Measurements from ENCODE around the gene SMG6. TPM values are rescaled to one million over a fixed set of nuclear protein-coding genes. Genes with fewer than 3 reads are reported as not detected.
A peak's percentile ranks its signal among the peaks of the same experiment; 100 is the strongest.
"Not testable (repeated sequence)": the region's sequence is repeated elsewhere in the genome, so short reads cannot be mapped to it uniquely, and the experiment has no call there.

SMG6 gene
- polyA plus RNA-seq, 2 donors, result 14.0 to 16.7 TPM

DNA sequence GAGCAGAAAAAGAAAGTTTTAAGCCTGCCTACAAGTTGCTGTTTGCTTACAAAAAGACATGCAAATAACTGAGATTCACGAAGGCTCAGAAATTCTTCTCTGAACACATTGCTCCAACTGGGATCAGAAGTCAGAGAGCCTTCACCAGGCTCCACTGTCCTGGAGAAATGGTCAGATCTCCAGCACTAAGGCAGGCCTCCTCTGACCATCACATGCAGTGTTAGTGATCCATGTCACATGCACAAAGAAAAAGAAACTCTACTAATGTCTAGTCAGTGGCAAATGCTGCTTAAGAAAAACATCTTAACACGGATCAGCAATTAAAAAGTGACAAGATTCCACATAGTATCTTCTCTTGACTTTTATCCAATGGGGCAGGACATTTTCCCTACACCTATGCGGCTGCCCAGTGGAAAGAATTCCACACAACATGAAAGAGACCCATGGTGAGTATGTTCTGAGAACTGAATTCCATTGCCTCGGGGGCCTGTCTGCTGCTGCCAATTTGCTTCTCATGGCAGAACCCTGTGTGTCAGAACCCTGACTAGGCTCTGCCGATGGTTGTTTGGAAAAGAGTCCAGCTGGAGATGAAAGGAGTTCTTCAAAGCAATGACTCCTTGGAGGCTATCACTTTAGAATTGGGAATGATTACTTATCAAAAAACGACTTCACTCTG is 152.1 kb downstream of the SMG6 start:
- Histone ChIP-seq H3K9me3 (ENCODE audit: control insufficient read depth in 2 of 2, insufficient read depth in 1 of 2, low read depth in 1 of 2, low read length in 1 of 2) (no peaks in the 10 kb centered on the region), H3K36me3 (ENCODE audit: control insufficient read depth in 2 of 2, insufficient read depth in 2 of 2, low read length in 1 of 2) (peaks cover 2 to 4% of the 10 kb centered on the region in 2 donors), H3K27ac (ENCODE audit: low read depth in 2 of 2, low read length in 1 of 2) (no peak overlapping the region), H3K4me3 (ENCODE audit: low read depth in 1 of 2, low read length in 2 of 2) (no peak overlapping the region), H3K4me1 (ENCODE audit: control insufficient read depth in 2 of 2, insufficient read depth in 2 of 2, low read length in 1 of 2) (no peaks in the 10 kb centered on the region), H3K27me3 (ENCODE audit: control insufficient read depth in 1 of 2, insufficient read depth in 2 of 2, low read length in 2 of 2) (no peaks in the 10 kb centered on the region)
- 42 to 60% methylated on average over 6 of the region's 6 CpGs for WGBS, 2 donors

DNA sequence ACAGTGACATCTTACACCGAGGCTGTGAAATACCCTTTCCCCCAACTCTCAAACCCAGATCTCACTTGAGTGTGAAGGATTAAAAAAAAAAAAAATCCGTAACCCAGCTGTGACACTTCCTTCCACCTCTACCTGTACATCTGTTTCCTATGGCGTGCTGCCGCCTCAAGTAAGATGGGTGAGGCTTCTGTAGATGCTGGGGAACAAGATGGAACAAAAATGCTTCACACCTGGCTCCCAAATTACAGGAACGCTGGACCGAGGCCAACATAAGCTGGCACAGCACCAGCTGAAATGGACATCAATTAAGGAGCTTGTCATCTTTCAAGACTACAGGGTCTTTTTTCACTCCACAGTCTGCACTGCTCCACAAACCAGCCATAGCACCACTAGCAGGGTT is 152.8 kb downstream of the SMG6 start:
- WGBS, 2 donors, result 46 to 48% methylated on average over 6 of the region's 6 CpGs
- Histone ChIP-seq H3K36me3 (ENCODE audit: control insufficient read depth in 2 of 2, insufficient read depth in 2 of 2, low read length in 1 of 2) (peaks cover 0 to 4% of the 10 kb centered on the region in 2 donors), H3K4me3 (ENCODE audit: low read depth in 1 of 2, low read length in 2 of 2) (no peak overlapping the region), H3K27ac (ENCODE audit: low read depth in 2 of 2, low read length in 1 of 2) (no peak overlapping the region), H3K27me3 (ENCODE audit: control insufficient read depth in 1 of 2, insufficient read depth in 2 of 2, low read length in 2 of 2) (no peaks in the 10 kb centered on the region), H3K4me1 (ENCODE audit: control insufficient read depth in 2 of 2, insufficient read depth in 2 of 2, low read length in 1 of 2) (no peaks in the 10 kb centered on the region), H3K9me3 (ENCODE audit: control insufficient read depth in 2 of 2, insufficient read depth in 1 of 2, low read depth in 1 of 2, low read length in 1 of 2) (no peaks in the 10 kb centered on the region)

DNA sequence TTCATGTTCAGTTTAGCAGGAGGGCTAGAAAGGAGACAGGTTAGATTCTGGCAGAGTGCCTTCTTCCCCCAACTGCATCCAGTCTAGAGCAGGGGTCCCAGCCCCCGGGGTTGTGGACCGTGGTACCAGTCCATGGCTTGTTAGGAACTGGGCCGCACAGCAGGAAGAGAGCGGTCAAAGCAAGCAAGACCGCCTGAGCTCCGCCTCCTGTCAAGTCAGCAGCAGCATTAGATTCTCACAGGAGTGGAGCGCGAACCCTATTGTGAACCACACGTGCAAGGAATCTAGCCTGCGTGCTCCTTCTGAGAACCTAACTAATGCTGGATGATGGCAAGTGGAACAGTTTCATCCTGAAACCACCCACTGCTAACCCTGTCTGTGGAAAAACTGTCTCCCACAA is 153.7 kb downstream of the SMG6 start:
- Histone ChIP-seq H3K4me1 (ENCODE audit: control insufficient read depth in 2 of 2, insufficient read depth in 2 of 2, low read length in 1 of 2) (no peaks in the 10 kb centered on the region), H3K27ac (ENCODE audit: low read depth in 2 of 2, low read length in 1 of 2) (no peak overlapping the region), H3K27me3 (ENCODE audit: control insufficient read depth in 1 of 2, insufficient read depth in 2 of 2, low read length in 2 of 2) (no peaks in the 10 kb centered on the region), H3K4me3 (ENCODE audit: low read depth in 1 of 2, low read length in 2 of 2) (no peak overlapping the region), H3K36me3 (ENCODE audit: control insufficient read depth in 2 of 2, insufficient read depth in 2 of 2, low read length in 1 of 2) (peaks cover 0 to 4% of the 10 kb centered on the region in 2 donors), H3K9me3 (ENCODE audit: control insufficient read depth in 2 of 2, insufficient read depth in 1 of 2, low read depth in 1 of 2, low read length in 1 of 2) (no peaks in the 10 kb centered on the region)
- WGBS, 2 donors, result 86 to 89% methylated on average over 10 of the region's 10 CpGs

DNA sequence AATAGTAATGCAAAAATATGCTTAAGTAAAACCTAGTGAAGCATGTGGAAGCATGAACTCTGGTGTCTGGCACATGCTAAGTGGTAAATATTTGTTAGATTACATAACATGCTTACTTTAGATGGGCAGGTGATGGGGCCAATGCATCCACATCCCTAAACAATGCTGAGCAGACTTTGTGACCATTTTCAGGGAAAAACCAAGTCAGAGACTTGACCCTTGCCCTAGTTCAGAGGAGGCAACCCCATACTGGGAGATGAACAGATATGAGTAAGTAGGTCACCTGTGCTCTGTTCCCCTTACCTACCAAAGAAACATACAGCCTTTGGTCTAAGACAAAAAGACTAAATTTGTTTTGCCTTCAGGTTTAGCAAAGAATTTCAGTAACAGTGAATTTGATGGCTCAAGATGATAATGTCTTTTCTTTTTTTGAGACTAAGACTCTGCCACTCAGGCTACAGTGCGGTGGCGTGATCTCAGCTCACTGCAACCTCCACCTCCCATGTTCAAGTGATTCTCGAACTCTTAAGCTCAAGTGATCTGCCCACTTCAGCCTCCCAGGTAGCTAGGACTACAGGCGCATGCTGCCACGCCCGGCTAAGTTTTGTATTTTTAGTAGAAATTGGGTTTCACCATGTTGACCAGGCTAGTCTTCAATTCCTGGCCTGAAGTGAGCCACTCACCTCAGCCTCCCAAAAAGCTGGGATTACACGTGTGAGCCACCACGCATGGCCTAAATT is 157.3 kb downstream of the SMG6 start:
- WGBS, 2 donors, result 96% methylated on average over 8 of the region's 8 CpGs
- Histone ChIP-seq H3K4me3 (ENCODE audit: low read depth in 1 of 2, low read length in 2 of 2) (no peak overlapping the region), H3K36me3 (ENCODE audit: control insufficient read depth in 2 of 2, insufficient read depth in 2 of 2, low read length in 1 of 2) (peaks cover 0 to 2% of the 10 kb centered on the region in 2 donors), H3K4me1 (ENCODE audit: control insufficient read depth in 2 of 2, insufficient read depth in 2 of 2, low read length in 1 of 2) (no peaks in the 10 kb centered on the region), H3K27ac (ENCODE audit: low read depth in 2 of 2, low read length in 1 of 2) (no peak overlapping the region), H3K9me3 (ENCODE audit: control insufficient read depth in 2 of 2, insufficient read depth in 1 of 2, low read depth in 1 of 2, low read length in 1 of 2) (no peaks in the 10 kb centered on the region), H3K27me3 (ENCODE audit: control insufficient read depth in 1 of 2, insufficient read depth in 2 of 2, low read length in 2 of 2) (no peaks in the 10 kb centered on the region)

DNA sequence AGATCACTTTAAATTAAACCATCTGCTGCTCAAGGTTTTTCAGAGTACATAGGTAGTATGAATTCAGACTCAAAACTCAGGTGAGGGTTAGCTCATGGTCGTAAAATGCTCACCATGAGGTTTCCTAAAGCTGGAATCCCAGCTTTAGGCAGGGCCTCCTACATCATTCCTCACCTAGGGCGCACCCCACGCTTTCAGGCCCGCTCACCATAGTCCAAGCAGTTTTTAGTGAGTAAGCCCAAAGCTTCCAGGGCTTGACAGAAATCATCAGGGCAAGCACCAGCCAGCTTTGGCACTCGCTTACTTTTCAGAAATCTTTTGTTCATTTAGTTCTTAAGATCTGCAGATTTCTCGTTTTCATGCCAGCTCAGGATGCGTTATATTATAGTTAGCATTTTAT is 158.9 kb downstream of the SMG6 start:
- Histone ChIP-seq H3K36me3 (ENCODE audit: control insufficient read depth in 2 of 2, insufficient read depth in 2 of 2, low read length in 1 of 2) (no peaks in the 10 kb centered on the region), H3K27ac (ENCODE audit: low read depth in 2 of 2, low read length in 1 of 2) (peak overlapping the region; percentile 29 to 57), H3K9me3 (ENCODE audit: control insufficient read depth in 2 of 2, insufficient read depth in 1 of 2, low read depth in 1 of 2, low read length in 1 of 2) (no peaks in the 10 kb centered on the region), H3K4me3 (ENCODE audit: low read depth in 1 of 2, low read length in 2 of 2) (no peak overlapping the region), H3K27me3 (ENCODE audit: control insufficient read depth in 1 of 2, insufficient read depth in 2 of 2, low read length in 2 of 2) (no peaks in the 10 kb centered on the region), H3K4me1 (ENCODE audit: control insufficient read depth in 2 of 2, insufficient read depth in 2 of 2, low read length in 1 of 2) (no peaks in the 10 kb centered on the region)
- WGBS, 2 donors, result 60 to 77% methylated on average over 7 of the region's 7 CpGs

DNA sequence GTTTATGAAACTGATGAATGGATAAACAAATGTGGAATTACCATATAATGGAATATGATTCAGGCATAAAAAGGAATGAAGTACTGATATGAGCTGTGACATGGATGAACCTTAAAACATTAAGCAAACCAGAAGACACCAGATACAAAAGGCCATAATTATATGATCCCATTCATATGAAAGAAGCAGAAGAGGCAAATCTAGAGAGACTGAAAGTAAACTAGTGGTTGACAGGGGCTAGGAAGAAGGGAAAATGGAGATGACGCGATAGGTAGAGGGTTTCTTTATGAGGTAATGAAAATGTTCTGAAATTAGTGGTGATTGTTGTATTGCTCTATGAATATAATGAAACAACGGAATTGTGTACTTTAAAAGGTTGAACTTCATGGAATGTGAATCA is 160.3 kb downstream of the SMG6 start:
- Histone ChIP-seq H3K27me3 (ENCODE audit: control insufficient read depth in 1 of 2, insufficient read depth in 2 of 2, low read length in 2 of 2) (no peaks in the 10 kb centered on the region), H3K4me1 (ENCODE audit: control insufficient read depth in 2 of 2, insufficient read depth in 2 of 2, low read length in 1 of 2) (peaks cover 0 to 2% of the 10 kb centered on the region in 2 donors), H3K9me3 (ENCODE audit: control insufficient read depth in 2 of 2, insufficient read depth in 1 of 2, low read depth in 1 of 2, low read length in 1 of 2) (no peaks in the 10 kb centered on the region), H3K4me3 (ENCODE audit: low read depth in 1 of 2, low read length in 2 of 2) (no peak overlapping the region), H3K27ac (ENCODE audit: low read depth in 2 of 2, low read length in 1 of 2) (no peak overlapping the region), H3K36me3 (ENCODE audit: control insufficient read depth in 2 of 2, insufficient read depth in 2 of 2, low read length in 1 of 2) (no peaks in the 10 kb centered on the region)
- 91 to 92% methylated on average over 3 of the region's 3 CpGs for WGBS, 2 donors

DNA sequence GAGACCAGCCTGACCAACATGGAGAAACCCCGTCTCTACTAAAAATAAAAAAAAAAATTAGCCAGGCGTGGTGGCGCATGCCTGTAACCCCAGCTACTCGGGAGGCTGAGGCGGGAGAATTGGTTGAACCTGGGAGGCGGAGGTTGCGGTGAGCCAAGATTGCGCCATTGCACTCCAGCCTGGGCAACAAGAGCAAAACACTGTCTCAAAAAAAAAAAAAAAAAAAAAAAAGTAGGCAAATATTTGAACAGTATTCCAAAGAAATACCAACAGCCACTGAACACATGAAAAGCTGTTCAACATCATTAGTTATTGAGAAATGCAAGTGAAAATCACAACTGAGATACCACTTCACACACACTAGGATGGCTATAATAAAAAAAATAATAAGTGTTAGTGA is 160.9 kb downstream of the SMG6 start:
- H3K36me3 ChIP-seq (ENCODE audit: control insufficient read depth in 2 of 2, insufficient read depth in 2 of 2, low read length in 1 of 2); H3K9me3 ChIP-seq (ENCODE audit: control insufficient read depth in 2 of 2, insufficient read depth in 1 of 2, low read depth in 1 of 2, low read length in 1 of 2); H3K27ac ChIP-seq (ENCODE audit: low read depth in 2 of 2, low read length in 1 of 2); H3K27me3 ChIP-seq (ENCODE audit: control insufficient read depth in 1 of 2, insufficient read depth in 2 of 2, low read length in 2 of 2); H3K4me1 ChIP-seq (ENCODE audit: control insufficient read depth in 2 of 2, insufficient read depth in 2 of 2, low read length in 1 of 2); H3K4me3 ChIP-seq (ENCODE audit: low read depth in 1 of 2, low read length in 2 of 2): not testable (repeated sequence)
- 92% methylated on average over 8 of the region's 8 CpGs for WGBS, 2 donors

DNA sequence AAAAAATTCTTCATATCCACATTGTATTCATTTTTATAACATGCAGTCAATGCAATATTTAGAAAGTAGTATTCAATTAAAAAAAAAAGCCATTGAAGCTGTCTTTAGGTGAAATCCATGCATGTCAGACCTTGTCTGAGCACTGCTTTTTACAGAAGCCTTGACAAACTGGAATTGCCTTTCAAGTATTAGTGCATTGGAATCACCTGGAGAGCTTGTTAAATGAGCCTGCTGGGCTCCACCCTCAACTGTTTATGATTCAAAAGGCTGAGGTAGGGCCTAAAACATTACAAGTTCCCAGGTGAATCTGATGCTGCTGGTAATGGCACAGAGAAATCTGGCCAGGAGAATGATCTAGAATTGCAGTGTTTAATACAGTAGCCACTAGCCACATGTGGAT is 162.9 kb downstream of the SMG6 start:
- no peak overlapping the region for H3K4me3 ChIP-seq (ENCODE audit: low read depth in 1 of 2, low read length in 2 of 2)
- no peaks in the 10 kb centered on the region for H3K9me3 ChIP-seq (ENCODE audit: control insufficient read depth in 2 of 2, insufficient read depth in 1 of 2, low read depth in 1 of 2, low read length in 1 of 2)
- no peaks in the 10 kb centered on the region for H3K27me3 ChIP-seq (ENCODE audit: control insufficient read depth in 1 of 2, insufficient read depth in 2 of 2, low read length in 2 of 2)
- H3K36me3 ChIP-seq (ENCODE audit: control insufficient read depth in 2 of 2, insufficient read depth in 2 of 2, low read length in 1 of 2), result no peaks in the 10 kb centered on the region
- peak overlapping the region; percentile 29 to 77 for H3K27ac ChIP-seq (ENCODE audit: low read depth in 2 of 2, low read length in 1 of 2)
- H3K4me1 ChIP-seq (ENCODE audit: control insufficient read depth in 2 of 2, insufficient read depth in 2 of 2, low read length in 1 of 2), result peaks cover 0 to 6% of the 10 kb centered on the region in 2 donors

DNA sequence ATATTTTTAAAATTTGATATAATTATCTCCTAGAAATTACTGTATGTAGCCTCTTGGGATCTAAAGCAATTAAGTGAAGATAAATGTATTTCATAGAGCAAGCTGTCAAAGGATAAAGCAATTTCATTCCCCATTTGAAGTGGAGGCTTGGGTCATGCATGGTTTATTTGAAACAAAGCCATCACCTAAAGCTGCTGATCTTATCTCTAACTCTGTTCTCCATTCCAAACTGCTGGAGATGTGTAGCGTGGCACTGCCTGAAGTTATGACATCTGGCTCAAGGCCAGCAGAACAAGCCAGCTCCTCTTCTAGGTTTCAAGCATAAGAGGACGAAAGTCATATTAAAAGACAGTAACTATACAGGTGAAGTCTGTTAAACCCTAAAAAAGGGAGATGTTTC is 164.8 kb downstream of the SMG6 start:
- Histone ChIP-seq H3K4me1 (ENCODE audit: control insufficient read depth in 2 of 2, insufficient read depth in 2 of 2, low read length in 1 of 2) (peaks cover 0 to 6% of the 10 kb centered on the region in 2 donors), H3K27ac (ENCODE audit: low read depth in 2 of 2, low read length in 1 of 2) (peak overlapping the region; percentile 56 to 57)

DNA sequence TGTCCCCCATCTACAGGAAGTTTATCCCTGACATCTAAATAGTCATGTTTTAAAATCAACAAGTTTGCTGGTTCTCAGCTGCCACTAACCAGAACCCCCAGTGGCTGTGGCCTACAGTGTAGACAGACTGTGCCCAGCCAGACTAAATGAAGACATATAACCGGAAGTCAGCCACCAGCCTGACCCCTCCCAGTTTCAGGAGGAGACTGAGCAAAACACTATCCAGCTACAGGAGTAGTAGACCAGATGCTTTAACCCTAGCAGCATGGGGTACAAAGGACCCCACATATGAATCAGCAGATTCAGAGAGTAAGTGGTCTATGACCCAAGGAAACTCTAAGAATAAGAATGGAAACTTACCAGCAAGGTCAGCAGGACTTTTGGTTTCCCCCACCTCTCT is 165.3 kb downstream of the SMG6 start:
- H3K4me3 ChIP-seq (ENCODE audit: low read depth in 1 of 2, low read length in 2 of 2), result no peak overlapping the region
- 28 to 38% methylated on average over 1 of the region's 1 CpG for WGBS, 2 donors
- H3K9me3 ChIP-seq (ENCODE audit: control insufficient read depth in 2 of 2, insufficient read depth in 1 of 2, low read depth in 1 of 2, low read length in 1 of 2), result no peaks in the 10 kb centered on the region
- H3K27ac ChIP-seq (ENCODE audit: low read depth in 2 of 2, low read length in 1 of 2), result peak overlapping the region; percentile 56 to 57
- H3K27me3 ChIP-seq (ENCODE audit: control insufficient read depth in 1 of 2, insufficient read depth in 2 of 2, low read length in 2 of 2), result no peaks in the 10 kb centered on the region
- H3K36me3 ChIP-seq (ENCODE audit: control insufficient read depth in 2 of 2, insufficient read depth in 2 of 2, low read length in 1 of 2), result no peaks in the 10 kb centered on the region
- H3K4me1 ChIP-seq (ENCODE audit: control insufficient read depth in 2 of 2, insufficient read depth in 2 of 2, low read length in 1 of 2), result peaks cover 0 to 6% of the 10 kb centered on the region in 2 donors

More for the DNA sequence above, 164.8 kb downstream of the SMG6 start:
- Histone ChIP-seq H3K36me3 (ENCODE audit: control insufficient read depth in 2 of 2, insufficient read depth in 2 of 2, low read length in 1 of 2) (no peaks in the 10 kb centered on the region), H3K9me3 (ENCODE audit: control insufficient read depth in 2 of 2, insufficient read depth in 1 of 2, low read depth in 1 of 2, low read length in 1 of 2) (no peaks in the 10 kb centered on the region), H3K27me3 (ENCODE audit: control insufficient read depth in 1 of 2, insufficient read depth in 2 of 2, low read length in 2 of 2) (no peaks in the 10 kb centered on the region), H3K4me3 (ENCODE audit: low read depth in 1 of 2, low read length in 2 of 2) (no peak overlapping the region)
- WGBS, 2 donors, result 32 to 42% methylated on average over 2 of the region's 2 CpGs
